Mesothelial cell of epicardium (in vitro differentiated cells): ENCODE results near the gene OTOP2. TPM values are rescaled to one million over a fixed set of nuclear protein-coding genes. Genes with fewer than 3 reads are reported as not detected.
A peak's percentile ranks its signal among the peaks of the same experiment; 100 is the strongest.
"Not testable (repeated sequence)": the region's sequence is repeated elsewhere in the genome, so short reads cannot be mapped to it uniquely, and the experiment has no call there.

ENCODE experiments used
- DNase-seq, 2 experiments: peaks; one replicate each; pipeline ENCODE4 v3.0.0; 2021; ENCODE audit warnings: low spot score in 2 of 2; ENCODE audit not compliant: unreplicated experiment in 2 of 2
- H3K27ac Mint-ChIP-seq: 2 replicates; pipeline ENCODE4 v1.8.0; 2021; ENCODE audit warnings: mixed read lengths
- H3K27me3 Mint-ChIP-seq: 2 replicates; pipeline ENCODE4 v1.8.0; 2021; ENCODE audit warnings: low read depth, mixed read lengths
- H3K36me3 Mint-ChIP-seq: 2 replicates; pipeline ENCODE4 v1.8.0; 2021; ENCODE audit warnings: mixed read lengths
- H3K4me1 Mint-ChIP-seq: 2 replicates; pipeline ENCODE4 v1.8.0; 2021; ENCODE audit warnings: mixed read lengths
- H3K4me3 Mint-ChIP-seq: 2 replicates; pipeline ENCODE4 v1.8.0; 2021; ENCODE audit warnings: mild to moderate bottlenecking, moderate library complexity, mixed read lengths
- H3K9me3 Mint-ChIP-seq: 2 replicates; pipeline ENCODE4 v1.8.0; 2021; ENCODE audit warnings: mixed read lengths
- total RNA-seq: library from RNA; stranded (reverse); gene quantifications from 3 replicates; pipeline ENCODE4 v1.2.1, GENCODE V29; 2021
- TF ChIP-seq, protein P1 (sequence below): fragments of 200-600 bp; sonication (generic); IDR thresholded peaks from one replicate; pipeline ENCODE4 v1.5.0; 2021; ENCODE audit warnings: antibody characterized with exemption; ENCODE audit not compliant: unreplicated experiment

Gene OTOP2
- total RNA-seq, 1 donor from 2014 or later, result not detected

DNA sequence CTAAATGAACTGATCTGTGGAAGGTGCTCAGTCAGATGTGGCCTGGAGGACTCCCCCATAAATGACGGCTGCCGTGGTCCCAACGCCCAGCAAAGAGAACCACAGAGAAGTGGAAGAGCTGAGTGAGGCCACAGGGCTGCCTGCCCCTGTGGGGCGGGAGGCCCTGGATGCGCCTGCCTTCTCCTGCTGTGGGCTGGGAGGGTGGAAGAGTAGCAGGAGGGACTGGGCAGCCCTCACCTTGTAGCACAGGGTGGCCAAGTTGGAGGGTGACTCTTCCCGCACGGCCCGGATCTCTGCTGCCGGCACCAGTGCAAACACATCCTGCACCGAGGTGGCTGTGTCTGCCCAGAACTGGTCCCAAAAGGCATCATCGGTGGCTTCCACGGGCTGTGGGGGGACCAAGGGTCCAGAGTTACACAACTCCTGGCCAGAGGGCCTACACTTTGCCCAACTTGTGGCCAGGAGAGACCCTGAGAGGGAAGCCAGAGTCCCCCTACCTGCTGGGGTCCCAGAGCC, 40.2 kb downstream of the OTOP2 start:
- DNase-seq, result no peak
- peaks cover 10% of the 10 kb centered on the region for H3K4me1 Mint-ChIP-seq
- no peaks in the 10 kb centered on the region for H3K27me3 Mint-ChIP-seq
- TF ChIP-seq, protein P1, sequence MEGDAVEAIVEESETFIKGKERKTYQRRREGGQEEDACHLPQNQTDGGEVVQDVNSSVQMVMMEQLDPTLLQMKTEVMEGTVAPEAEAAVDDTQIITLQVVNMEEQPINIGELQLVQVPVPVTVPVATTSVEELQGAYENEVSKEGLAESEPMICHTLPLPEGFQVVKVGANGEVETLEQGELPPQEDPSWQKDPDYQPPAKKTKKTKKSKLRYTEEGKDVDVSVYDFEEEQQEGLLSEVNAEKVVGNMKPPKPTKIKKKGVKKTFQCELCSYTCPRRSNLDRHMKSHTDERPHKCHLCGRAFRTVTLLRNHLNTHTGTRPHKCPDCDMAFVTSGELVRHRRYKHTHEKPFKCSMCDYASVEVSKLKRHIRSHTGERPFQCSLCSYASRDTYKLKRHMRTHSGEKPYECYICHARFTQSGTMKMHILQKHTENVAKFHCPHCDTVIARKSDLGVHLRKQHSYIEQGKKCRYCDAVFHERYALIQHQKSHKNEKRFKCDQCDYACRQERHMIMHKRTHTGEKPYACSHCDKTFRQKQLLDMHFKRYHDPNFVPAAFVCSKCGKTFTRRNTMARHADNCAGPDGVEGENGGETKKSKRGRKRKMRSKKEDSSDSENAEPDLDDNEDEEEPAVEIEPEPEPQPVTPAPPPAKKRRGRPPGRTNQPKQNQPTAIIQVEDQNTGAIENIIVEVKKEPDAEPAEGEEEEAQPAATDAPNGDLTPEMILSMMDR, result no peak
- H3K27ac Mint-ChIP-seq, result no peak overlapping the region
- H3K9me3 Mint-ChIP-seq, result no peaks in the 10 kb centered on the region
- no peak overlapping the region for H3K4me3 Mint-ChIP-seq
- no peaks in the 10 kb centered on the region for H3K36me3 Mint-ChIP-seq

DNA sequence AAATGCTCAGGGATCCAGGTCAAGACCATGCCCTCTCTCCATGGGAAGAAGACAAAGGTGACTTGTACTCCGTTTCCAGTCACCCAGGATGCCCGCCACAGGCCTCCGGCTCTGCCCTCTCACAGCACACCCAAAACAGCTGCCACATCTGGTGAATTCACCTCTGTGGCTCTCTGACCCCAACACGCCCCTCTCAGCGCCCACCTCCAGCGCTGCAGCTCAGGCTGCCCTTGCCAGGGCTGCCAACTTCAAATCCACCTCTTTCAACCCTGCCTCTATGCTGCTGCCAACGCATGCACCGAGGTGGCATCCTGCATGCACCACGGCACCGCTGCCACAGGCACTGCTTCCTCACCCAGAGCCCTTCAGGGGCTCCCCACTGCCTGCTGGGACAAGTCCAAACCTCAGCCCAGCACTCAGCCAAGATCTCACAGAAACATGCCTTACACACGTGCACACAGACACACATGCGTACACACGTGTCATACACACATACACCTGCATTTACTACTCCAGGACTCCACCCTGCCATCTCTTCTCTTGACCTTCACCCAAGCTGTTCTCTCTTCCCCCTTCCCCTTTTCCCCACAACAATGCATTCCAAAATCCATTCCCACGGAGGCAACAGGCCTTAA, 41.0 kb downstream of the OTOP2 start:
- Mint-ChIP-seq H3K9me3 (no peaks in the 10 kb centered on the region), H3K4me3 (no peak overlapping the region), H3K27me3 (peaks cover under 1% of the 10 kb centered on the region), H3K4me1 (peaks cover 10% of the 10 kb centered on the region), H3K36me3 (no peaks in the 10 kb centered on the region), H3K27ac (no peak overlapping the region)
- TF ChIP-seq, protein P1, result no peak
- no peak for DNase-seq

DNA sequence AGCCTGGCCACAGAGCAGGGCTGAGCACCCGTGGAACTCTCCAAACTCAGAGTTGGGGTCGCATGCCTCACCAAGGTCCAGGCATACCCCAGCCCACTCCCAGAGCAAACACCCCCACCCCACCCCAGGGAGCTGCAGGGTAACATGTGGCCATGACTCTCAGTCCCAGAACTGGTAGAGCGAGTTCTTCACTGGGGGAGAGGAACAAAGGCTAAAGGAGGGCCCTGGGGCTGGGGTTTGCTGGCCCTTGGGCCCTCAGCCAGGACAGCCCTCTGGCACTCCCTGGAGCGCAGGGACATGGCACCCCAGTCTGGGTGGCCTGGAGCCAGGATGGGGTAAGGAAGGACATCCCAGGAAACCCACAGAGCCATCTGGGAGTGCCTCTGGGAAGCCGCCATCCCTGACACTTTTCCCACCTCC, 44.3 kb downstream of the OTOP2 start:
- no peak for DNase-seq
- H3K4me1 Mint-ChIP-seq, result peaks cover 25% of the 10 kb centered on the region
- no peak overlapping the region for H3K4me3 Mint-ChIP-seq
- H3K9me3 Mint-ChIP-seq, result no peaks in the 10 kb centered on the region
- H3K27ac Mint-ChIP-seq, result peak overlapping the region; percentile 64
- H3K27me3 Mint-ChIP-seq, result peaks cover 24% of the 10 kb centered on the region
- no peaks in the 10 kb centered on the region for H3K36me3 Mint-ChIP-seq
- TF ChIP-seq, protein P1, result no peak

DNA sequence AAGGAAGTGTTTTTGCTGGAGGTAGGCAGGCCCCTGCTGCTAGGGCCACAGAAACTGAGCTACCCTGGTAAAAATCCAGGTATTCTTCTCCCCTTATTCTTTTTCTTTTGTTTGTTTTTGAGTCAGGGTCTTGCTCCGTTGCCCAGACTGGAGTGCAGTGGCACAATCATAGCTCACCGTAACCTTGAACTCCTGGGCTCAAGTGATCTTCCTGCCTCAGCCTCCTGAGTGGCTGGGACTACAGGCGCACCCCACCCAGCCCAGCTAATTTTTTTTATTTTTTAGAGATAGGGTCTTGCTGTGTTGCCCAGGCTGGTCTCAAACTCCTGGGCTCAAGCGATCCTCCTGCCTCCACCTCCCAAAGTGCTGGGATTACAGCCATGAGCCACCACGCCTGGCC, 45.4 kb downstream of the OTOP2 start:
- H3K27me3 Mint-ChIP-seq, result peaks cover 32% of the 10 kb centered on the region
- peaks cover 25% of the 10 kb centered on the region for H3K4me1 Mint-ChIP-seq
- H3K36me3 Mint-ChIP-seq, DNase-seq, H3K9me3 Mint-ChIP-seq, H3K4me3 Mint-ChIP-seq: not testable (repeated sequence)
- H3K27ac Mint-ChIP-seq, result peak overlapping the region; percentile 39

DNA sequence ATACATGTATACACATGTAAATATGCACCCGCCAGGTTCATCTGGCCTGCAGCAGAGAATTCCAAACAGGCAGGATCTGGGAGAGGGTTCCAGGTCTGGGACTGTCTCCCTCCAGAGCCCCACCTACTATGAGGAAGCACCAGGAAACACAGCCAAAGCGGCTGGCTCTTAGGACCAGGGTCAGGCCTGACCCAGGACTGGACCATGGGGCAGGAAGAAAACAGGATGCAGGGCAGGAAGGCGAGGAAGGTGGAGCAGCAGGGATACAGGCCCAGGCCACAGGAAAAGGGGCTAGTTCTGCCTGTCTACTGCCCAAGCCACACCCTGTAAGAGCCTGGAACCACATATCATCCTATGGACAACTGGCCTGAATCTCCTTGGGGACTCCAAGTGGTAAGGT, 46.3 kb downstream of the OTOP2 start:
- Mint-ChIP-seq H3K9me3 (no peaks in the 10 kb centered on the region), H3K27me3 (peaks cover 39% of the 10 kb centered on the region), H3K4me1 (peaks cover 28% of the 10 kb centered on the region), H3K36me3 (no peaks in the 10 kb centered on the region), H3K4me3 (peak overlapping the region; percentile 70), H3K27ac (no peak overlapping the region)
- no peak for DNase-seq
- TF ChIP-seq, protein P1, result no peak

DNA sequence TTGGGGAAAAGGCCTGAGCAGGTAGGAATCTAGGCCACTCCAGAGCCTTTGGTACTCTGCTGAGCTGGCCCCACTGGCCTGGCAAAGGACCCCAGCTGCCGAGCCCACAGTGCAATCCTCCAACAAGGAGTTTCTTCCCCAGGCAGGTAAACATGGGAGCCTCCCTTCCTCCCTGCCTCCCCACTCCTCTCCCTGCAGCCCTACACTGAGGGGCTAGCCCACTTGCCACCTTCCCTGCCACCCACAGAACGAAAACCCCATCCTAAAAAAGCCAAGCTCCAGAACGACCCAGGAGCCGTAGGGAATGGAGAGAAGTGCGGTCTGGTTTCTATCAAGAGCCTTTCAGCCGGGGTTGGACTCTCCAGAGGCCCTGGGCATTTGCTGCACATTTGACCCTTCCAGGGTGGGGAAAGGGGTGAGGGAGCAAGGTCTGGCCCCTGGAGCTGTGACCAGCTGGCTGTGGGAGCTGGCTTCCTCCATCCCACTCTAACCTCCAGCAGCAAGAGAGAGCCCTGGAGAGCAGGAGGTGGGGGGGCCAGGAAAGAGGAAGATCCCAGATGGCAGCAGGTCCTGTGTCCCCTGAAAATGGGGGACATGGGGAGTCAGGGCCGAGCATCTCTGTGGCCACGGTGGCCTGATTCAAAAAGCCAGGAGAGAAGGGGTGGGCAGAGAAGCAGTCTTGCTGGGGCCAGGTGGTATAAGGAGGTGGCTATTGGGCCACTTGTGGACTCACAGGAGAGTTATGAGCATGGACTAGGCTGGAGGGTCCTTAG, 47.2 kb downstream of the OTOP2 start:
- H3K4me1 Mint-ChIP-seq, result peaks cover 28% of the 10 kb centered on the region
- peak overlapping the region; percentile 47 for H3K27ac Mint-ChIP-seq
- TF ChIP-seq, protein P1, result no peak
- DNase-seq, result no peak
- H3K9me3 Mint-ChIP-seq, result no peaks in the 10 kb centered on the region
- peak overlapping the region; percentile 70 for H3K4me3 Mint-ChIP-seq
- peaks cover 44% of the 10 kb centered on the region for H3K27me3 Mint-ChIP-seq
- no peaks in the 10 kb centered on the region for H3K36me3 Mint-ChIP-seq
